SJSA1 (cell line): Measurements from ENCODE around the gene TBL1XR1. TPM values are rescaled to one million over a fixed set of nuclear protein-coding genes. Genes with fewer than 3 reads are reported as not detected.

Experiments
- DNase-seq, 2 experiments: peaks; one replicate each; pipeline ENCODE4 v3.0.0-alpha.2; 2015 to 2020; ENCODE audit warnings: low spot score in 2 of 2, low read depth in 1 of 2
- H3K27ac ChIP-seq: fragments of 250-450 bp; sonication (Bioruptor Pico); 2 replicates; pipeline ENCODE4 v1.5.1; 2020; ENCODE audit warnings: mild to moderate bottlenecking, moderate library complexity
- H3K27me3 ChIP-seq: fragments of 250-450 bp; sonication (Bioruptor Pico); replicated peaks from 2 replicates; pipeline ENCODE4 v1.5.1; 2020; ENCODE audit warnings: mild to moderate bottlenecking, moderate library complexity
- H3K36me3 ChIP-seq: fragments of 250-450 bp; sonication (Bioruptor Pico); 2 replicates; pipeline ENCODE4 v1.5.1; 2020; ENCODE audit warnings: mild to moderate bottlenecking
- H3K4me1 ChIP-seq: fragments of 250-450 bp; sonication (Bioruptor Pico); replicated peaks from 2 replicates; pipeline ENCODE4 v1.6.1; 2021; ENCODE audit warnings: mild to moderate bottlenecking
- H3K4me3 ChIP-seq: fragments of 250-450 bp; sonication (Bioruptor Pico); 2 replicates; pipeline ENCODE4 v1.5.1; 2020; ENCODE audit warnings: mild to moderate bottlenecking
- H3K9me3 ChIP-seq: fragments of 250-450 bp; sonication (Bioruptor Pico); replicated peaks from 2 replicates; pipeline ENCODE4 v1.5.1; 2020; ENCODE audit warnings: mild to moderate bottlenecking
- total RNA-seq: library from RNA; depleted of rRNA; stranded (reverse); fragments of >200 nt; shearing (Covaris generic); gene quantifications from 2 replicates; pipeline ENCODE4 v1.2.3, GENCODE V29; 2014

Gene TBL1XR1
- total RNA-seq, 1 experiment from 2014 or later = 82.9 TPM

GRCh38 chr3:177114253-177114652 is 83.0 kb downstream of the TBL1XR1 start:
- H3K27ac ChIP-seq = no peak overlapping the region
- no peaks in the 10 kb centered on the region for H3K36me3 ChIP-seq
- H3K4me1 ChIP-seq = no peaks in the 10 kb centered on the region
- no peak overlapping the region for H3K4me3 ChIP-seq
- DNase-seq = no peak
- no peaks in the 10 kb centered on the region for H3K9me3 ChIP-seq
- no peaks in the 10 kb centered on the region for H3K27me3 ChIP-seq

GRCh38 chr3:177111541-177111949 is 85.7 kb downstream of the TBL1XR1 start:
- H3K36me3 ChIP-seq = no peaks in the 10 kb centered on the region
- H3K9me3 ChIP-seq = no peaks in the 10 kb centered on the region
- no peak for DNase-seq
- no peak overlapping the region for H3K4me3 ChIP-seq
- H3K27me3 ChIP-seq = no peaks in the 10 kb centered on the region
- no peak overlapping the region for H3K27ac ChIP-seq
- no peaks in the 10 kb centered on the region for H3K4me1 ChIP-seq

- H3K27ac ChIP-seq = no peak overlapping the region
- no peak for DNase-seq
- no peak overlapping the region for H3K4me3 ChIP-seq
- H3K36me3 ChIP-seq = no peaks in the 10 kb centered on the region
- H3K27me3 ChIP-seq = no peaks in the 10 kb centered on the region
- no peaks in the 10 kb centered on the region for H3K9me3 ChIP-seq
- H3K4me1 ChIP-seq = no peaks in the 10 kb centered on the region
Measured at GRCh38 chr3:177110895-177111294, 86.4 kb downstream of the TBL1XR1 start.

DNA sequence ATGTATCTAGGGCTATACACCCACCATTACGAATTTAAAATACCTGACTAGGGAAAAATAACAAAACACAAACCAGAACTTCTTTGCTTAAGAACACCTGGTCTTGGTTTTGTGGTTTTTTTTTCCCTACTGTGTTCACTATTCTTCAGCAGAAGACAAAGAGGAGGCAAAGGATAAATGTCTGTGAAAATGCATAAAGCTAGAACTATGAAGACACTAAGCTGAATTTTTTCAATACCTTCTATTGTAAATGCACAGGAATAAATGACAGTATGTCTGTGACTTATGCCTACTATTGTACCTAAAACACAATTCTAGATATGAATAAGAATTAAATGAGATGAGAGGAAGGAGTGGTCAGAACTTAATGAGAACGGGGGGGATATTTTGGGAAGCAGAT is 86.9 kb downstream of the TBL1XR1 start:
- Histone ChIP-seq H3K27me3 (no peaks in the 10 kb centered on the region), H3K9me3 (no peaks in the 10 kb centered on the region), H3K4me1 (no peaks in the 10 kb centered on the region; the same call in 1 of the 2 replicates), H3K4me3 (no peak overlapping the region), H3K36me3 (no peaks in the 10 kb centered on the region), H3K27ac (no peak overlapping the region)
- no peak for DNase-seq

GRCh38 chr3:177109688-177110330 is 87.5 kb downstream of the TBL1XR1 start:
- Histone ChIP-seq H3K9me3 (no peaks in the 10 kb centered on the region), H3K4me3 (no peak overlapping the region), H3K4me1 (peaks cover 5% of the 10 kb centered on the region; the same call in 1 of the 2 replicates), H3K27me3 (no peaks in the 10 kb centered on the region), H3K27ac (no peak overlapping the region), H3K36me3 (no peaks in the 10 kb centered on the region)
- no peak for DNase-seq

- no peak overlapping the region for H3K4me3 ChIP-seq
- H3K9me3 ChIP-seq = no peaks in the 10 kb centered on the region
- DNase-seq = no peak
- H3K36me3 ChIP-seq = no peaks in the 10 kb centered on the region
- peaks cover 7% of the 10 kb centered on the region; the same call in 1 of the 2 replicates for H3K4me1 ChIP-seq
- no peak overlapping the region for H3K27ac ChIP-seq
- H3K27me3 ChIP-seq = no peaks in the 10 kb centered on the region
Measured at GRCh38 chr3:177108648-177109047, 88.6 kb downstream of the TBL1XR1 start.

DNA sequence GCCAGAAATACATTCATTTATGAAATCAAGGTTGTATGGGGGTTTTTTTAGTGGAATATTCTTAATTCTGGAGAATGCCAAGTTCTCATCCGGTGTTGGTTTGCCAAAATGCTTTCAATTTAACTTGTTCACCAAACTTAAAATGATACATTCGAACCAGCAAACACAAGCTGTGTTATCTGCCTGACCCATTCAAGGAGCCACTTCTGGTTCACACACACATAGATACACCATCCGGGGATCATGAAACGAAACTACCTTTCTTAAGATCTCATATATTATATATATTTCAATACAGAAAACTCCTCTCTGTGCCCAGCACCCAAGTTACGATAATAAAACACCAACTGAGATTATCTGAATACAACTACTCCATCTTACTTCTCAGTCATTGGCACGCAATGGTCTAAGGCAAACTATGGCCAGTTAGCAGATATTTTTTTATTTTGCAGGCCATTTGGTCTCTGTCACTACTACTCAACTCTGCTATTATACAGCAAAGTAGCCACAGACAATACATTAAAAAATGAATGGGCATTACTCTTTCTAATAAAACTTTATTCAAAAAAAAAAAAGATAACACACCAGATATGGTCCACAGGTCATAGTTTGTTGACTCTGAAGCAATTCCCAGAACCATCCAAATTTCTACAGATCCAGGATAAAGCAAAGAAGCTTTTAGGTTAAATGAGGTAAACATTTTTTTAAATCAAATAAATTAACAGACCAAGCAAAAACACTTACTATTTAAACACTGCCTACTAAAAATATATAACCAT is 89.6 kb downstream of the TBL1XR1 start:
- no peaks in the 10 kb centered on the region for H3K9me3 ChIP-seq
- H3K4me3 ChIP-seq = no peak overlapping the region
- H3K4me1 ChIP-seq = peaks cover 7% of the 10 kb centered on the region; the same call in 1 of the 2 replicates
- no peaks in the 10 kb centered on the region for H3K36me3 ChIP-seq
- H3K27me3 ChIP-seq = no peaks in the 10 kb centered on the region
- DNase-seq = no peak
- H3K27ac ChIP-seq = no peak overlapping the region

- Histone ChIP-seq H3K27me3 (no peaks in the 10 kb centered on the region), H3K4me3 (no peak overlapping the region), H3K27ac (no peak overlapping the region), H3K9me3 (no peaks in the 10 kb centered on the region), H3K4me1 (peaks cover 7% of the 10 kb centered on the region; the same call in 1 of the 2 replicates), H3K36me3 (no peaks in the 10 kb centered on the region)
- DNase-seq = no peak
Measured at GRCh38 chr3:177106594-177106993, 90.7 kb downstream of the TBL1XR1 start.

DNA sequence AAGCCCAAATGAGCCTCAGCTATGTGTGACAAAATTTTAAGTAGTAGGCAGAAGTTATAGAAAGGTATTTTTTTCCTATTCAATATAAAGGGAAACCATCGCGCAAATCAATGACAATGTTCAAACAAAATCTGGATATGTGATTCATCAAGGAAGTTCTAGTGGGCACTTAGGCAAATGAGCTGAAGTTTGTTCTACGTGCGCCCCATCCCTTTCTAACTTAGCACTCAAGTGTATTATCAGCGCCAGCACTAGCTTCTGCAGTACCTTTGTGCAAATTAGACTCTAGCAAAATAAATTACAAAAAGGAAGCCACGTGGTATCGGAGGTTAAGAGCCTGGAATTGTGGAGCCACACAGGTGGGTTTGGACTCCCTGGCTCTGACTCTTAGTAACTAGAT is 91.1 kb downstream of the TBL1XR1 start:
- H3K27me3 ChIP-seq = no peaks in the 10 kb centered on the region
- H3K4me1 ChIP-seq = peaks cover 7% of the 10 kb centered on the region; the same call in 1 of the 2 replicates
- H3K4me3 ChIP-seq = no peak overlapping the region
- no peak overlapping the region for H3K27ac ChIP-seq
- no peaks in the 10 kb centered on the region for H3K9me3 ChIP-seq
- H3K36me3 ChIP-seq = no peaks in the 10 kb centered on the region
- DNase-seq = no peak

GRCh38 chr3:177105623-177106022 is 91.7 kb downstream of the TBL1XR1 start:
- no peaks in the 10 kb centered on the region for H3K27me3 ChIP-seq
- no peak overlapping the region for H3K27ac ChIP-seq
- H3K9me3 ChIP-seq = no peaks in the 10 kb centered on the region
- peaks cover 7% of the 10 kb centered on the region; the same call in 1 of the 2 replicates for H3K4me1 ChIP-seq
- no peak for DNase-seq
- no peak overlapping the region for H3K4me3 ChIP-seq
- no peaks in the 10 kb centered on the region for H3K36me3 ChIP-seq

DNA sequence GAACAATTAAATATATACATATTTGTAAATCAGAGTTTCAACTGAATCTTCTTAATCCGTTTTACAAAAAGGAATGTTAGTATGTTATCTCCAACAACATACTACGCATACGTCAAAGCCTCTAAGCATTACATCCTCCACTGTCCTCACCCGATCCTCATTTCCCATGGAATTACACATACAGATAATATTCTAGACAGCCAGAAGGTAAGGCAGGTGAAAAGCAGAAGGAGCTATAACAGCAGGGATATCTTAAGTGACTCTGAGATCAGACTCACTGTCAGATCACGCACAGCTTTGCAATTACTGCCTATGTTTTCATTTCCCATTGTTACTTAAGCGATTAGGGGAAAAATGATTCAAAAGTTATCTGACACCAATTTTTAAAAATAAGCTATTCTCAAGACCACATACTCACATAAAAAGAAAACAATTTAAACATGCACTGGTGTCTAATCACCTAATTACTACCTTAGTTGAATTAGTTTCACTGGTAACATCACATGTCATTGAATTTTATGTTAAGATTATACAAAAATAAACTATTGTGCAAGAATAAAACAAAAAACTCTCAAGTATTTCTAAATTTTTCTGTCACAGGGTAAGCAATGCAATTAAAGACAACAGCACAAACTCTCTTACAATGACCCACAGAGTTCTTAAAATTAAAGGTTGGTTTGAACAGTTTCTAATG is 92.8 kb downstream of the TBL1XR1 start:
- Histone ChIP-seq H3K9me3 (no peaks in the 10 kb centered on the region), H3K27ac (no peak overlapping the region), H3K4me3 (no peak overlapping the region), H3K36me3 (no peaks in the 10 kb centered on the region), H3K27me3 (no peaks in the 10 kb centered on the region), H3K4me1 (peaks cover 7% of the 10 kb centered on the region; the same call in 1 of the 2 replicates)
- DNase-seq = no peak

- Histone ChIP-seq H3K27ac (no peak overlapping the region), H3K27me3 (no peaks in the 10 kb centered on the region), H3K9me3 (no peaks in the 10 kb centered on the region), H3K36me3 (no peaks in the 10 kb centered on the region), H3K4me1 (peaks cover 7% of the 10 kb centered on the region; the same call in 1 of the 2 replicates), H3K4me3 (no peak overlapping the region)
- no peak for DNase-seq
Measured at GRCh38 chr3:177102553-177102952, 94.7 kb downstream of the TBL1XR1 start.

GRCh38 chr3:177098551-177098950 is 98.7 kb downstream of the TBL1XR1 start:
- H3K4me3 ChIP-seq = no peak overlapping the region
- no peak overlapping the region for H3K27ac ChIP-seq
- H3K36me3 ChIP-seq = no peaks in the 10 kb centered on the region
- no peaks in the 10 kb centered on the region; the same call in 1 of the 2 replicates for H3K9me3 ChIP-seq
- H3K4me1 ChIP-seq = no peaks in the 10 kb centered on the region
- no peak for DNase-seq
- H3K27me3 ChIP-seq = no peaks in the 10 kb centered on the region

DNA sequence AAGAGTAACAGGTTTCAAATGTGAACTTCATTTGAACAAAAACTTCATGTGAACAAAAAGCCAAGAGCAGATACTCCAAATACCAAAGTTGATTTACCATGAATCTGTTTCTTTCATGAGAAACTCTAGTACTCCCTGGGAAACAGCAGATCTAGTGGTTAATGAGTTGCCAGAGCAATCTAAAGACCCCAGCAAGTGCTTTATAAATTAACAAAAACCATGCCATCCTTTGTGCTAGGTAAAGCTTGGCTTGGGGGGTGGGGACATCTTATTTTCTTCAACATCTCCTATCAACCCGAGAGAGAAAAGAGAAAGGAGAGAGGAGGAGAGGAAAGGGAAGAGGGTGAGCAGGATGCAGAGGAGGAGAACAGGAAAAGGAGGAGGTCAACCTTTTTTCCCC is 100.7 kb downstream of the TBL1XR1 start:
- no peak overlapping the region for H3K4me3 ChIP-seq
- H3K27ac ChIP-seq = no peak overlapping the region
- H3K27me3 ChIP-seq = no peaks in the 10 kb centered on the region
- peaks cover 7% of the 10 kb centered on the region for H3K36me3 ChIP-seq
- DNase-seq = no peak
- H3K4me1 ChIP-seq = no peaks in the 10 kb centered on the region
- H3K9me3 ChIP-seq = no peaks in the 10 kb centered on the region; the same call in 1 of the 2 replicates
